H1 (cell line): ENCODE data around the gene STIM2. TPM values are rescaled to one million over a fixed set of nuclear protein-coding genes. Genes with fewer than 3 reads are reported as not detected.

ENCODE experiments used
- MAFK ChIP-seq: IDR thresholded peaks from 2 replicates; pipeline ENCODE4 v1.6.1; 2012; ENCODE audit warnings: low read depth, mild to moderate bottlenecking, improper control_type of control experiment, low read length
- POU5F1 ChIP-seq: IDR thresholded peaks from 2 replicates; pipeline ENCODE4 v1.6.1; 2011; ENCODE audit warnings: low read depth, mild to moderate bottlenecking, low read length, moderate library complexity
- polyA plus RNA-seq, 7 experiments: library from polyadenylated mRNA; depleted of rRNA in 3 of 7; stranded (reverse) in 5 of 7; unstranded in 2 of 7; fragments of >200 nt in 5 of 7; fragments of 200-250 nt in 2 of 7; gene quantifications; 1 replicate in 5 of 7; 2 replicates in 1 of 7; 4 replicates in 1 of 7; pipeline versions ENCODE4 v1.2.1 to v1.2.3, GENCODE V29; 2011 to 2013; ENCODE audit warnings: missing spikeins in 2 of 7, mixed read lengths in 2 of 7
- total RNA-seq: library from RNA; stranded (reverse); fragmentation: NEBNext Ultra II Directional; extraction: Animal tissue kit (Norgen Biotek cat#: 25700); gene quantifications from 2 replicates; pipeline ENCODE4 v1.2.1, GENCODE V29; 2021
- TF ChIP-seq, protein P1 (sequence below): fragments of 300-600 bp; sonication (generic); IDR thresholded peaks from 2 replicates; pipeline ENCODE4 v1.7.1; 2012; ENCODE audit warnings: low read length, moderate library complexity, mild to moderate bottlenecking, inconsistent platforms; ENCODE audit not compliant: insufficient replicate concordance

The STIM2 gene
- total and polyA plus RNA-seq, 2 of the 8 experiments (the other 6 are each of a cell fraction or from before 2014, with no cell fraction given) = 22.9 to 23.0 TPM

DNA sequence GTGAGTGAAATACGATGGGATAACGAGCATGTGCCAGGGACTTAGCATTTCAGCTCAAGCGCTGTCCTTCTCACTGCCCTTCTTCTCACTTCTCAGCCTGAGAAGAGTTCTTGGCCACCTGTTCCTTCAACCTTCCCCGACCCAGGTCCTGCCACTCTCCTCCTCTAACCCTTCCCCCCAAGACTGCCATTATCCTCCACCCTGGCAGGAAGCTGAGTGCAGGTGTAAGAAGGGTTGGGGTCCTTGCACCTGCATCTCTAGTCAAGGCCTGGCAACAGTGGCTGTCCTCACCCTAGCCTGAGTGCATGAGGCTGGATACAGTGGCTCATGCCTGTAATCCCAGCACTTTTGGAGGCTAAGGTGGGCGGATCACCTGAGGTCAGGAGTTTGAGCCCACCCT lies 19.9 kb upstream of the STIM2 start (continued):
- TF ChIP-seq MAFK (no peak), POU5F1 (no peak)
- TF ChIP-seq, protein P1, sequence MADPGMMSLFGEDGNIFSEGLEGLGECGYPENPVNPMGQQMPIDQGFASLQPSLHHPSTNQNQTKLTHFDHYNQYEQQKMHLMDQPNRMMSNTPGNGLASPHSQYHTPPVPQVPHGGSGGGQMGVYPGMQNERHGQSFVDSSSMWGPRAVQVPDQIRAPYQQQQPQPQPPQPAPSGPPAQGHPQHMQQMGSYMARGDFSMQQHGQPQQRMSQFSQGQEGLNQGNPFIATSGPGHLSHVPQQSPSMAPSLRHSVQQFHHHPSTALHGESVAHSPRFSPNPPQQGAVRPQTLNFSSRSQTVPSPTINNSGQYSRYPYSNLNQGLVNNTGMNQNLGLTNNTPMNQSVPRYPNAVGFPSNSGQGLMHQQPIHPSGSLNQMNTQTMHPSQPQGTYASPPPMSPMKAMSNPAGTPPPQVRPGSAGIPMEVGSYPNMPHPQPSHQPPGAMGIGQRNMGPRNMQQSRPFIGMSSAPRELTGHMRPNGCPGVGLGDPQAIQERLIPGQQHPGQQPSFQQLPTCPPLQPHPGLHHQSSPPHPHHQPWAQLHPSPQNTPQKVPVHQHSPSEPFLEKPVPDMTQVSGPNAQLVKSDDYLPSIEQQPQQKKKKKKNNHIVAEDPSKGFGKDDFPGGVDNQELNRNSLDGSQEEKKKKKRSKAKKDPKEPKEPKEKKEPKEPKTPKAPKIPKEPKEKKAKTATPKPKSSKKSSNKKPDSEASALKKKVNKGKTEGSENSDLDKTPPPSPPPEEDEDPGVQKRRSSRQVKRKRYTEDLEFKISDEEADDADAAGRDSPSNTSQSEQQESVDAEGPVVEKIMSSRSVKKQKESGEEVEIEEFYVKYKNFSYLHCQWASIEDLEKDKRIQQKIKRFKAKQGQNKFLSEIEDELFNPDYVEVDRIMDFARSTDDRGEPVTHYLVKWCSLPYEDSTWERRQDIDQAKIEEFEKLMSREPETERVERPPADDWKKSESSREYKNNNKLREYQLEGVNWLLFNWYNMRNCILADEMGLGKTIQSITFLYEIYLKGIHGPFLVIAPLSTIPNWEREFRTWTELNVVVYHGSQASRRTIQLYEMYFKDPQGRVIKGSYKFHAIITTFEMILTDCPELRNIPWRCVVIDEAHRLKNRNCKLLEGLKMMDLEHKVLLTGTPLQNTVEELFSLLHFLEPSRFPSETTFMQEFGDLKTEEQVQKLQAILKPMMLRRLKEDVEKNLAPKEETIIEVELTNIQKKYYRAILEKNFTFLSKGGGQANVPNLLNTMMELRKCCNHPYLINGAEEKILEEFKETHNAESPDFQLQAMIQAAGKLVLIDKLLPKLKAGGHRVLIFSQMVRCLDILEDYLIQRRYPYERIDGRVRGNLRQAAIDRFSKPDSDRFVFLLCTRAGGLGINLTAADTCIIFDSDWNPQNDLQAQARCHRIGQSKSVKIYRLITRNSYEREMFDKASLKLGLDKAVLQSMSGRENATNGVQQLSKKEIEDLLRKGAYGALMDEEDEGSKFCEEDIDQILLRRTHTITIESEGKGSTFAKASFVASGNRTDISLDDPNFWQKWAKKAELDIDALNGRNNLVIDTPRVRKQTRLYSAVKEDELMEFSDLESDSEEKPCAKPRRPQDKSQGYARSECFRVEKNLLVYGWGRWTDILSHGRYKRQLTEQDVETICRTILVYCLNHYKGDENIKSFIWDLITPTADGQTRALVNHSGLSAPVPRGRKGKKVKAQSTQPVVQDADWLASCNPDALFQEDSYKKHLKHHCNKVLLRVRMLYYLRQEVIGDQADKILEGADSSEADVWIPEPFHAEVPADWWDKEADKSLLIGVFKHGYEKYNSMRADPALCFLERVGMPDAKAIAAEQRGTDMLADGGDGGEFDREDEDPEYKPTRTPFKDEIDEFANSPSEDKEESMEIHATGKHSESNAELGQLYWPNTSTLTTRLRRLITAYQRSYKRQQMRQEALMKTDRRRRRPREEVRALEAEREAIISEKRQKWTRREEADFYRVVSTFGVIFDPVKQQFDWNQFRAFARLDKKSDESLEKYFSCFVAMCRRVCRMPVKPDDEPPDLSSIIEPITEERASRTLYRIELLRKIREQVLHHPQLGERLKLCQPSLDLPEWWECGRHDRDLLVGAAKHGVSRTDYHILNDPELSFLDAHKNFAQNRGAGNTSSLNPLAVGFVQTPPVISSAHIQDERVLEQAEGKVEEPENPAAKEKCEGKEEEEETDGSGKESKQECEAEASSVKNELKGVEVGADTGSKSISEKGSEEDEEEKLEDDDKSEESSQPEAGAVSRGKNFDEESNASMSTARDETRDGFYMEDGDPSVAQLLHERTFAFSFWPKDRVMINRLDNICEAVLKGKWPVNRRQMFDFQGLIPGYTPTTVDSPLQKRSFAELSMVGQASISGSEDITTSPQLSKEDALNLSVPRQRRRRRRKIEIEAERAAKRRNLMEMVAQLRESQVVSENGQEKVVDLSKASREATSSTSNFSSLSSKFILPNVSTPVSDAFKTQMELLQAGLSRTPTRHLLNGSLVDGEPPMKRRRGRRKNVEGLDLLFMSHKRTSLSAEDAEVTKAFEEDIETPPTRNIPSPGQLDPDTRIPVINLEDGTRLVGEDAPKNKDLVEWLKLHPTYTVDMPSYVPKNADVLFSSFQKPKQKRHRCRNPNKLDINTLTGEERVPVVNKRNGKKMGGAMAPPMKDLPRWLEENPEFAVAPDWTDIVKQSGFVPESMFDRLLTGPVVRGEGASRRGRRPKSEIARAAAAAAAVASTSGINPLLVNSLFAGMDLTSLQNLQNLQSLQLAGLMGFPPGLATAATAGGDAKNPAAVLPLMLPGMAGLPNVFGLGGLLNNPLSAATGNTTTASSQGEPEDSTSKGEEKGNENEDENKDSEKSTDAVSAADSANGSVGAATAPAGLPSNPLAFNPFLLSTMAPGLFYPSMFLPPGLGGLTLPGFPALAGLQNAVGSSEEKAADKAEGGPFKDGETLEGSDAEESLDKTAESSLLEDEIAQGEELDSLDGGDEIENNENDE = no peak
